ENCODE measurements around the gene ZNF445. TPM values are rescaled to one million over a fixed set of nuclear protein-coding genes. Genes with fewer than 3 reads are reported as not detected.

Gene ZNF445
- total and polyA plus RNA-seq, 9 of the 15 experiments (the other 6 are each of a cell fraction or from before 2014, with no cell fraction given): 1.2 to 26.9 (median 10.6) TPM

GRCh38 chr3:44439499-44440295 is 37.8 kb downstream of the ZNF445 start (continued):
- TF ChIP-seq CREM (IDR thresholded peaks at IDR 0.05; ENCODE audit: low read depth): peak; percentile 98
- TF ChIP-seq ZNF764 (CRISPR knock-in tag; IDR thresholded peaks at IDR 0.05; ENCODE audit: low read depth): no peak
- peak; percentile 72 for TF ChIP-seq GABPB1 (CRISPR knock-in tag; IDR thresholded peaks at IDR 0.05)
- no peak; the same call in 1 of the 2 replicates for TF ChIP-seq IRF9 (tag; IDR thresholded peaks at IDR 0.05)
- TF ChIP-seq STAG1 (CRISPR knock-in tag; IDR thresholded peaks at IDR 0.05; ENCODE audit: borderline replicate concordance): no peak
- TF ChIP-seq RBM39 (optimal IDR thresholded peaks at IDR 0.05; ENCODE audit: low read depth, low read length): no peak
- no peak for TF ChIP-seq TCFL5 (CRISPR knock-in tag; conservative IDR thresholded peaks at IDR 0.05)
- no peak for TF ChIP-seq SNIP1 (IDR thresholded peaks at IDR 0.05; ENCODE audit: low read depth)
- no peak for TF ChIP-seq CHD1 (IDR thresholded peaks at IDR 0.05; ENCODE audit: low read length)
- no peak for TF ChIP-seq ZNF354B (CRISPR knock-in tag; IDR thresholded peaks at IDR 0.05)
- TF ChIP-seq, protein P1, sequence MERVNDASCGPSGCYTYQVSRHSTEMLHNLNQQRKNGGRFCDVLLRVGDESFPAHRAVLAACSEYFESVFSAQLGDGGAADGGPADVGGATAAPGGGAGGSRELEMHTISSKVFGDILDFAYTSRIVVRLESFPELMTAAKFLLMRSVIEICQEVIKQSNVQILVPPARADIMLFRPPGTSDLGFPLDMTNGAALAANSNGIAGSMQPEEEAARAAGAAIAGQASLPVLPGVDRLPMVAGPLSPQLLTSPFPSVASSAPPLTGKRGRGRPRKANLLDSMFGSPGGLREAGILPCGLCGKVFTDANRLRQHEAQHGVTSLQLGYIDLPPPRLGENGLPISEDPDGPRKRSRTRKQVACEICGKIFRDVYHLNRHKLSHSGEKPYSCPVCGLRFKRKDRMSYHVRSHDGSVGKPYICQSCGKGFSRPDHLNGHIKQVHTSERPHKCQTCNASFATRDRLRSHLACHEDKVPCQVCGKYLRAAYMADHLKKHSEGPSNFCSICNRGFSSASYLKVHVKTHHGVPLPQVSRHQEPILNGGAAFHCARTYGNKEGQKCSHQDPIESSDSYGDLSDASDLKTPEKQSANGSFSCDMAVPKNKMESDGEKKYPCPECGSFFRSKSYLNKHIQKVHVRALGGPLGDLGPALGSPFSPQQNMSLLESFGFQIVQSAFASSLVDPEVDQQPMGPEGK (CRISPR knock-in tag; IDR thresholded peaks at IDR 0.05; ENCODE audit: borderline replicate concordance): peak; percentile 81; the same call in 1 of the 2 replicates
- no peak for TF ChIP-seq ZNF77 (CRISPR knock-in tag; IDR thresholded peaks at IDR 0.05)
- no peak for TF ChIP-seq KLF13 (tag; IDR thresholded peaks at IDR 0.05; ENCODE audit: borderline replicate concordance, low read depth)
- peak; percentile 40; the same call in 1 of the 2 replicates for TF ChIP-seq ZNF518B (CRISPR knock-in tag; IDR thresholded peaks at IDR 0.05)
- TF ChIP-seq TCF3 (CRISPR knock-in tag; IDR thresholded peaks at IDR 0.05): peak; percentile 98
- TF ChIP-seq, protein P2, sequence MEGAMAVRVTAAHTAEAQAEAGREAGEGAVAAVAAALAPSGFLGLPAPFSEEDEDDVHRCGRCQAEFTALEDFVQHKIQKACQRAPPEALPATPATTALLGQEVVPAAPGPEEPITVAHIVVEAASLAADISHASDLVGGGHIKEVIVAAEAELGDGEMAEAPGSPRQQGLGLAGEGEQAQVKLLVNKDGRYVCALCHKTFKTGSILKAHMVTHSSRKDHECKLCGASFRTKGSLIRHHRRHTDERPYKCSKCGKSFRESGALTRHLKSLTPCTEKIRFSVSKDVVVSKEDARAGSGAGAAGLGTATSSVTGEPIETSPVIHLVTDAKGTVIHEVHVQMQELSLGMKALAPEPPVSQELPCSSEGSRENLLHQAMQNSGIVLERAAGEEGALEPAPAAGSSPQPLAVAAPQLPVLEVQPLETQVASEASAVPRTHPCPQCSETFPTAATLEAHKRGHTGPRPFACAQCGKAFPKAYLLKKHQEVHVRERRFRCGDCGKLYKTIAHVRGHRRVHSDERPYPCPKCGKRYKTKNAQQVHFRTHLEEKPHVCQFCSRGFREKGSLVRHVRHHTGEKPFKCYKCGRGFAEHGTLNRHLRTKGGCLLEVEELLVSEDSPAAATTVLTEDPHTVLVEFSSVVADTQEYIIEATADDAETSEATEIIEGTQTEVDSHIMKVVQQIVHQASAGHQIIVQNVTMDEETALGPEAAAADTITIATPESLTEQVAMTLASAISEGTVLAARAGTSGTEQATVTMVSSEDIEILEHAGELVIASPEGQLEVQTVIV (CRISPR knock-in tag; IDR thresholded peaks at IDR 0.05; ENCODE audit: borderline replicate concordance): peak; percentile 31; the same call in 1 of the 2 replicates
- peak; percentile 60; the same call in 1 of the 2 replicates for TF ChIP-seq MYBL2 (IDR thresholded peaks at IDR 0.05; ENCODE audit: low read depth)
- TF ChIP-seq MYBL2 (CRISPR knock-in tag; IDR thresholded peaks at IDR 0.05; ENCODE audit: borderline replicate concordance): no peak

Data from K562 (cell line).